CD14-positive monocyte (primary cell): ENCODE data around the gene CDKAL1. TPM values are rescaled to one million over a fixed set of nuclear protein-coding genes. Genes with fewer than 3 reads are reported as not detected.

Experiments used
- DNase-seq, 3 donors: peaks; one replicate each; pipeline ENCODE4 v3.0.0-alpha.2; 2011 to 2022
- H2AFZ ChIP-seq: 2 replicates; pipeline ENCODE4 v1.6.0; 2012; ENCODE audit warnings: mild to moderate bottlenecking, low read depth, low read length, inconsistent platforms; ENCODE audit not compliant: insufficient read depth, poor library complexity, severe bottlenecking
- H3K27ac ChIP-seq, 2 donors: 1 replicate in 1 of 2; 2 replicates in 1 of 2; pipeline ENCODE4 v1.5.1; 2012 to 2013; ENCODE audit warnings: low read length in 2 of 2, control low read depth in 1 of 2, inconsistent platforms in 1 of 2, low read depth in 1 of 2, mild to moderate bottlenecking in 1 of 2
- H3K27me3 ChIP-seq, 2 donors: one replicate each; pipeline versions ENCODE4 v1.6.0 to v1.6.1; 2011 to 2013; ENCODE audit warnings: low read length in 2 of 2; ENCODE audit not compliant: control insufficient read depth in 2 of 2, insufficient read depth in 2 of 2
- H3K36me3 ChIP-seq, 2 donors: replicated peaks in 1 of 2; 1 replicate in 1 of 2; 2 replicates in 1 of 2; pipeline versions ENCODE4 v1.5.1 to v1.6.1; 2012 to 2013; ENCODE audit warnings: low read length in 2 of 2, control low read depth in 1 of 2, inconsistent platforms in 1 of 2, mild to moderate bottlenecking in 1 of 2; ENCODE audit not compliant: insufficient read depth in 2 of 2, control insufficient read depth in 1 of 2
- H3K4me1 ChIP-seq, 2 donors: 1 replicate in 1 of 2; 2 replicates in 1 of 2; pipeline versions ENCODE4 v1.5.1 to v1.6.1; 2012 to 2013; ENCODE audit warnings: low read length in 2 of 2, control low read depth in 1 of 2, inconsistent platforms in 1 of 2, mild to moderate bottlenecking in 1 of 2, moderate library complexity in 1 of 2; ENCODE audit not compliant: insufficient read depth in 2 of 2, control insufficient read depth in 1 of 2
- H3K4me2 ChIP-seq: replicated peaks from 2 replicates; pipeline ENCODE3; 2012; ENCODE audit warnings: low read length, moderate library complexity, mild to moderate bottlenecking; ENCODE audit not compliant: poor library complexity, severe bottlenecking; ENCODE audit errors: extremely low read depth
- H3K4me3 ChIP-seq, 3 experiments: fragments of 200-600 bp in 1 of 3; sonication (generic) in 1 of 3; replicated peaks in 1 of 3; 1 replicate in 2 of 3; 2 replicates in 1 of 3; pipeline ENCODE4 v1.5.1; 2011 to 2013; ENCODE audit warnings: low read length in 3 of 3, mild to moderate bottlenecking in 3 of 3, control low read depth in 2 of 3, low read depth in 2 of 3, inconsistent platforms in 1 of 3, moderate library complexity in 1 of 3
- H3K79me2 ChIP-seq: 2 replicates; pipeline ENCODE4 v1.6.0; 2012; ENCODE audit warnings: mild to moderate bottlenecking, control low read depth, inconsistent platforms, low read length, moderate library complexity; ENCODE audit not compliant: insufficient read depth
- H3K9ac ChIP-seq: 2 replicates; pipeline ENCODE4 v1.6.0; 2017; ENCODE audit warnings: low read length, mild to moderate bottlenecking; ENCODE audit not compliant: insufficient read depth, poor library complexity, severe bottlenecking
- H3K9me3 ChIP-seq, 2 donors: replicated peaks in 1 of 2; 1 replicate in 1 of 2; 2 replicates in 1 of 2; pipeline versions ENCODE4 v1.5.1 to v1.6.1; 2012 to 2013; ENCODE audit warnings: low read length in 2 of 2, control low read depth in 1 of 2; ENCODE audit not compliant: control insufficient read depth in 1 of 2, insufficient read depth in 1 of 2
- H4K20me1 ChIP-seq: 2 replicates; pipeline ENCODE4 v1.6.0; 2012; ENCODE audit warnings: mild to moderate bottlenecking, low read length, control low read depth, moderate library complexity; ENCODE audit not compliant: insufficient read depth
- H3K27ac Mint-ChIP-seq, 7 donors: one replicate each; pipeline ENCODE4 v1.8.0; 2020; ENCODE audit warnings: mild to moderate bottlenecking in 7 of 7, mixed read lengths in 7 of 7, moderate library complexity in 6 of 7, inconsistent platforms in 2 of 7
- H3K27me3 Mint-ChIP-seq, 3 donors: one replicate each; pipeline ENCODE4 v1.8.0; 2021 to 2022; ENCODE audit warnings: low read depth in 3 of 3, mild to moderate bottlenecking in 3 of 3, mixed read lengths in 3 of 3, moderate library complexity in 3 of 3, inconsistent platforms in 1 of 3
- H3K36me3 Mint-ChIP-seq, 2 donors: one replicate each; pipeline ENCODE4 v1.8.0; 2020; ENCODE audit warnings: mixed read lengths in 2 of 2, inconsistent platforms in 1 of 2, mild to moderate bottlenecking in 1 of 2
- H3K4me1 Mint-ChIP-seq: one replicate; pipeline ENCODE4 v1.8.0; 2020; ENCODE audit warnings: mild to moderate bottlenecking, mixed read lengths
- H3K4me3 Mint-ChIP-seq, 2 donors: one replicate each; pipeline ENCODE4 v1.8.0; 2020; ENCODE audit warnings: mild to moderate bottlenecking in 2 of 2, mixed read lengths in 2 of 2, moderate library complexity in 1 of 2
- H3K9me3 Mint-ChIP-seq, 7 donors: one replicate each; pipeline ENCODE4 v1.8.0; 2020 to 2022; ENCODE audit warnings: mixed read lengths in 7 of 7, mild to moderate bottlenecking in 6 of 7, moderate library complexity in 6 of 7, inconsistent platforms in 2 of 7
- CTCF ChIP-seq: fragments of 200-600 bp; IDR thresholded peaks from one replicate; pipeline ENCODE4 v1.8.0; 2022; ENCODE audit warnings: antibody characterized with exemption, mild to moderate bottlenecking
- WGBS: methylation state at CpG from one replicate; pipeline ENCODE4 v1.1.5; 2013; ENCODE audit warnings: missing lambda C conversion rate; ENCODE audit not compliant: insufficient coverage; 5-methylcytosine and 5-hydroxymethylcytosine counted together
- intact Hi-C, 2 donors: fragments of 100-400 bp; cut with micrococcal nuclease; formaldehyde crosslinking; loops; one replicate each; pipeline versions ENCODE4 v1.15.0 to v1.15.1; 2023
- polyA plus RNA-seq, 3 donors: library from polyadenylated mRNA; depleted of rRNA in 1 of 3; unstranded in 2 of 3; stranded (reverse) in 1 of 3; fragments of 300-500 nt in 2 of 3; fragments of >200 nt in 1 of 3; fragmentation: Illumina TruSeq in 2 of 3; gene quantifications; 1 replicate in 2 of 3; 2 replicates in 1 of 3; pipeline ENCODE4 v1.2.3, GENCODE V29; 2012 to 2021

CDKAL1 gene
- polyA plus RNA-seq, 3 donors: 3.2 to 12.4 (median 8.3) TPM

GRCh38 chr6:21061892-21062291 lies 527.6 kb downstream of the CDKAL1 start:
- no peak for DNase-seq
- H3K4me2 ChIP-seq: no peak overlapping the region
- Mint-ChIP-seq H3K36me3 (peaks cover 13% of the 10 kb centered on the region in 2 donors), H3K4me1 (no peaks in the 10 kb centered on the region), H3K27me3 (no peaks in the 10 kb centered on the region), H3K9me3 (peaks cover 9 to 24% (median 16%) of the 10 kb centered on the region in 7 donors), H3K27ac (no peak overlapping the region), H3K4me3 (no peak overlapping the region)
- no peaks in the 10 kb centered on the region for H3K27me3 ChIP-seq
- no peak overlapping the region for H3K4me3 ChIP-seq
- peaks cover 0 to 5% of the 10 kb centered on the region in 2 donors for H3K36me3 ChIP-seq
- H3K4me1 ChIP-seq: no peaks in the 10 kb centered on the region
- intact Hi-C loops: no loop called here
- H3K79me2 ChIP-seq: no peaks in the 10 kb centered on the region
- no peak for TF ChIP-seq CTCF
- no peak overlapping the region for H3K27ac ChIP-seq
- H3K9me3 ChIP-seq: peaks cover 12 to 14% of the 10 kb centered on the region in 2 donors
- no peaks in the 10 kb centered on the region for H4K20me1 ChIP-seq
- no peak overlapping the region for H3K9ac ChIP-seq
- no peak overlapping the region for H2AFZ ChIP-seq

- H3K4me2 ChIP-seq: no peak overlapping the region
- H3K36me3 ChIP-seq: peaks cover 0 to 10% of the 10 kb centered on the region in 2 donors
- H3K4me3 ChIP-seq: no peak overlapping the region
- H3K9me3 ChIP-seq: no peaks in the 10 kb centered on the region
- intact Hi-C loops: no loop called here
- Mint-ChIP-seq H3K4me3 (no peak overlapping the region), H3K27ac (no peak overlapping the region), H3K9me3 (peaks cover 0 to 9% (median 4%) of the 10 kb centered on the region in 7 donors), H3K27me3 (no peaks in the 10 kb centered on the region), H3K4me1 (no peaks in the 10 kb centered on the region), H3K36me3 (peaks cover 16% of the 10 kb centered on the region in 2 donors)
- H3K9ac ChIP-seq: no peak overlapping the region
- H3K27me3 ChIP-seq: no peaks in the 10 kb centered on the region
- TF ChIP-seq CTCF: no peak
- H2AFZ ChIP-seq: no peak overlapping the region
- H3K27ac ChIP-seq: no peak overlapping the region
- H4K20me1 ChIP-seq: no peaks in the 10 kb centered on the region
- no CpG with 5 or more reads among the region's 1 CpG for WGBS
- no peak for DNase-seq
- H3K4me1 ChIP-seq: no peaks in the 10 kb centered on the region
- H3K79me2 ChIP-seq: no peaks in the 10 kb centered on the region
These were observed 530.6 kb downstream of the CDKAL1 start for GRCh38 chr6:21064756-21065340.
